ENCODE measurements around the gene PTPRS.

Gene PTPRS

DNA sequence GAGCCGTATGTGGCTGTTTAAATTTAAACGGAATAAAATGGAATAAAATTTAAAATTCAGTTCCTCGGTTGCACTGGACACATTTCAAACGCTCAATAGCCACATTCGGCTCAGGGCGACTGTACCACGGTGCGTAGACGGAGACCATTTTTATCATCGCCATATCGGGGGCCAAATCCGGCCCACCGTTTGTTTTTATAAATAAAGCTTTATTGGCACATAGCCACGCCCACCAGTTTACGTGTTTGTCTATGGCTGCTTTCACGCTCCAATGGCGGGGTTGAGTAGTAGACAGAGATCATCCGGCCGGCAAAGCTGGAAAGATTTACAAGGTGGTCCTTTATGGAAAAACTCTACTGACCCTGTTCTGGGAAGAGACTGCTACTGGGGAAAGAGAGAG lies 33.0 kb downstream of the PTPRS start:
- TF ChIP-seq, protein P1, sequence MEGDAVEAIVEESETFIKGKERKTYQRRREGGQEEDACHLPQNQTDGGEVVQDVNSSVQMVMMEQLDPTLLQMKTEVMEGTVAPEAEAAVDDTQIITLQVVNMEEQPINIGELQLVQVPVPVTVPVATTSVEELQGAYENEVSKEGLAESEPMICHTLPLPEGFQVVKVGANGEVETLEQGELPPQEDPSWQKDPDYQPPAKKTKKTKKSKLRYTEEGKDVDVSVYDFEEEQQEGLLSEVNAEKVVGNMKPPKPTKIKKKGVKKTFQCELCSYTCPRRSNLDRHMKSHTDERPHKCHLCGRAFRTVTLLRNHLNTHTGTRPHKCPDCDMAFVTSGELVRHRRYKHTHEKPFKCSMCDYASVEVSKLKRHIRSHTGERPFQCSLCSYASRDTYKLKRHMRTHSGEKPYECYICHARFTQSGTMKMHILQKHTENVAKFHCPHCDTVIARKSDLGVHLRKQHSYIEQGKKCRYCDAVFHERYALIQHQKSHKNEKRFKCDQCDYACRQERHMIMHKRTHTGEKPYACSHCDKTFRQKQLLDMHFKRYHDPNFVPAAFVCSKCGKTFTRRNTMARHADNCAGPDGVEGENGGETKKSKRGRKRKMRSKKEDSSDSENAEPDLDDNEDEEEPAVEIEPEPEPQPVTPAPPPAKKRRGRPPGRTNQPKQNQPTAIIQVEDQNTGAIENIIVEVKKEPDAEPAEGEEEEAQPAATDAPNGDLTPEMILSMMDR (IDR thresholded peaks at IDR 0.05; ENCODE audit: low read depth, low read length, missing control alignments), result no peak
- in situ Hi-C loops (cut with HindIII; ENCODE audit: low pct_ligation_motif_present, low sequenced_read_pairs), result no loop called here
- H3K27me3 ChIP-seq (replicated peaks), result no peaks in the 10 kb centered on the region
- H3K36me3 ChIP-seq (replicated peaks), result no peaks in the 10 kb centered on the region
- H3K4me3 ChIP-seq (ENCODE audit: low read depth, low read length), result no peak overlapping the region
- DNase-seq, result no peak
- H3K27ac ChIP-seq, result no peak overlapping the region

- no peaks in the 10 kb centered on the region for H3K36me3 ChIP-seq (replicated peaks)
- in situ Hi-C loops (cut with HindIII; ENCODE audit: low pct_ligation_motif_present, low sequenced_read_pairs), result no loop called here
- no peaks in the 10 kb centered on the region for H3K27me3 ChIP-seq (replicated peaks)
- no peak overlapping the region for H3K4me3 ChIP-seq (ENCODE audit: low read depth, low read length)
- H3K27ac ChIP-seq, result no peak overlapping the region
- TF ChIP-seq, protein P1 (IDR thresholded peaks at IDR 0.05; ENCODE audit: low read depth, low read length, missing control alignments), result no peak
- DNase-seq, result no peak
Measured at GRCh38 chr19:5305163-5305562, 35.4 kb downstream of the PTPRS start.

DNA sequence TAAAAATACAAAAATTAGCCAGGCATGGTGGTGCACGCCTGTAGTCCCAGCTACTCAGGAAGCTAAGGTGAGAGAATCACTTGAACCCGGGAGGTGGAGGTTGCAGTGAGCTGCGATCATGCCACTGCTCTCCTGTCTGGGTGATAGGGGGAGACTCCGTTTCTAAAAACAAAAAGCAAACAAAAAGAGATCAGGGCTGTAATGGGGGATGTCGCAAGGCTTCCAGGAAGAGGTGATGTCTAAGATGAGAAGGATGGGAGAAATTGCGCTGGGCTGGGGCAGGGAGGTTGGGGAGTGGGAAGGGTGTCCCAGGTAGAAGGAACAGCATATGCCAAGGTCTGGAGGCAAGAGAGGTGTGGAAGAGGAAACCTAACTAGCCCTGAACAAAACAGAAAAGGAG lies 36.1 kb downstream of the PTPRS start:
- no peaks in the 10 kb centered on the region for H3K27me3 ChIP-seq (replicated peaks)
- TF ChIP-seq, protein P1 (IDR thresholded peaks at IDR 0.05; ENCODE audit: low read depth, low read length, missing control alignments), result no peak
- H3K36me3 ChIP-seq (replicated peaks), result no peaks in the 10 kb centered on the region
- no peak for DNase-seq
- H3K4me3 ChIP-seq (ENCODE audit: low read depth, low read length), result no peak overlapping the region
- in situ Hi-C loops (cut with HindIII; ENCODE audit: low pct_ligation_motif_present, low sequenced_read_pairs), result no loop called here
- no peak overlapping the region for H3K27ac ChIP-seq

DNA sequence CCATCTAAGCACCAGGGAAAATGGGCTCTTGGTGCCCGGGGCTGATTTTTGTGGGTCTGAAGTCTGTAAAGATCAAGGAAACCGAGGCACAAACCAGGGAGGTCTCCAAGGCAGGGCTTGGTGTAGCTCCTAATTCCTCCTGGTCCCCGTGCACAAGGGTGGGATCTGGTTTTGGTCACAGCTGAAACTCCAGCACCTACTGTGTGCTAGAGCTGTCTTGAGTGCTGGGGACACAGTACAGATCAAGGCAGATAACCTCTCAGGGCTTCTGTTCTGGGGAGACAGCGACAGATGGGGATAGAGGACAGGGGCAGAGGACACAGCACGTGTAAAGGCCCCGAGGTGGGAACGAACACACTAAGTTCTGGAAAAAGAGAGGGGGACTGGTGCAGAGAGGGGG lies 37.4 kb downstream of the PTPRS start:
- in situ Hi-C loops (cut with HindIII; ENCODE audit: low pct_ligation_motif_present, low sequenced_read_pairs), result no loop called here
- Histone ChIP-seq H3K36me3 (replicated peaks) (no peaks in the 10 kb centered on the region), H3K27me3 (replicated peaks) (no peaks in the 10 kb centered on the region), H3K4me3 (ENCODE audit: low read depth, low read length) (no peak overlapping the region), H3K27ac (no peak overlapping the region)
- TF ChIP-seq, protein P1 (IDR thresholded peaks at IDR 0.05; ENCODE audit: low read depth, low read length, missing control alignments), result no peak
- DNase-seq, result no peak

GRCh38 chr19:5302396-5302795 lies 38.2 kb downstream of the PTPRS start:
- TF ChIP-seq, protein P1 (IDR thresholded peaks at IDR 0.05; ENCODE audit: low read depth, low read length, missing control alignments), result no peak
- no peaks in the 10 kb centered on the region for H3K36me3 ChIP-seq (replicated peaks)
- no peak overlapping the region for H3K4me3 ChIP-seq (ENCODE audit: low read depth, low read length)
- H3K27ac ChIP-seq, result no peak overlapping the region
- in situ Hi-C loops (cut with HindIII; ENCODE audit: low pct_ligation_motif_present, low sequenced_read_pairs), result no loop called here
- H3K27me3 ChIP-seq (replicated peaks), result no peaks in the 10 kb centered on the region
- no peak for DNase-seq

GRCh38 chr19:5299137-5299536 lies 41.5 kb downstream of the PTPRS start:
- no peak overlapping the region for H3K4me3 ChIP-seq (ENCODE audit: low read depth, low read length)
- TF ChIP-seq, protein P1 (IDR thresholded peaks at IDR 0.05; ENCODE audit: low read depth, low read length, missing control alignments), result no peak
- H3K27ac ChIP-seq, result no peak overlapping the region
- H3K36me3 ChIP-seq (replicated peaks), result no peaks in the 10 kb centered on the region
- no peaks in the 10 kb centered on the region for H3K27me3 ChIP-seq (replicated peaks)
- no peak for DNase-seq
- in situ Hi-C loops (cut with HindIII; ENCODE audit: low pct_ligation_motif_present, low sequenced_read_pairs), result no loop called here

All from brain microvascular endothelial cell (primary cell).